SW 1271 (cell line): ENCODE results near the gene KIF3C.

Experiments used
- DNase-seq, 2 experiments: peaks; one replicate each; lab custom pipeline; 2025; lab: John Stamatoyannopoulos, UW

Gene KIF3C

GRCh38 chr2:25877431-25878360, 104.6 kb downstream of the KIF3C start:
- DNase-seq, result peak; percentile 52 to 86
